GM12872 (cell line): Measurements from ENCODE around the gene WEE1.

Experiments
- CTCF ChIP-seq: IDR thresholded peaks from 3 replicates; pipeline ENCODE4 v1.5.1; 2011; ENCODE audit warnings: low read depth, mild to moderate bottlenecking, low read length, moderate library complexity; ENCODE audit not compliant: insufficient read depth

The WEE1 gene

GRCh38 chr11:9594267-9595046, 21.0 kb downstream of the WEE1 start:
- no peak for TF ChIP-seq CTCF

- no peak for TF ChIP-seq CTCF
Measured at GRCh38 chr11:9596926-9597464, 23.5 kb downstream of the WEE1 start.

GRCh38 chr11:9600166-9600565, 26.7 kb downstream of the WEE1 start:
- no peak for TF ChIP-seq CTCF

- TF ChIP-seq CTCF: no peak
Measured at GRCh38 chr11:9600644-9601036, 27.2 kb downstream of the WEE1 start.

- TF ChIP-seq CTCF: no peak
Measured at GRCh38 chr11:9601037-9601875, 27.8 kb downstream of the WEE1 start.

- TF ChIP-seq CTCF: no peak
Measured at GRCh38 chr11:9601876-9602199, 28.4 kb downstream of the WEE1 start.

- TF ChIP-seq CTCF: no peak
Measured at GRCh38 chr11:9604134-9604533, 30.7 kb downstream of the WEE1 start.
